ENCODE data around the gene CACNA1C. TPM values are rescaled to one million over a fixed set of nuclear protein-coding genes. Genes with fewer than 3 reads are reported as not detected.

The CACNA1C gene
- total RNA-seq, 3 donors from 2014 or later, result 2.6 to 11.8 (median 9.5) TPM

- no peaks in the 10 kb centered on the region for H3K9me3 ChIP-seq
- no peak overlapping the region for H3K4me3 ChIP-seq
- H3K27me3 ChIP-seq, result no peaks in the 10 kb centered on the region
- no peak overlapping the region for H3K27ac ChIP-seq
- intact Hi-C loops (cut with DNase I; ENCODE audit: low total_unique reads), result no loop called here
- H3K36me3 ChIP-seq, result no peaks in the 10 kb centered on the region
- TF ChIP-seq POLR2AphosphoS5 (IDR thresholded peaks at IDR 0.05) (no peak), POLR2A (IDR thresholded peaks at IDR 0.05) (no peak)
- TF ChIP-seq, protein P1, sequence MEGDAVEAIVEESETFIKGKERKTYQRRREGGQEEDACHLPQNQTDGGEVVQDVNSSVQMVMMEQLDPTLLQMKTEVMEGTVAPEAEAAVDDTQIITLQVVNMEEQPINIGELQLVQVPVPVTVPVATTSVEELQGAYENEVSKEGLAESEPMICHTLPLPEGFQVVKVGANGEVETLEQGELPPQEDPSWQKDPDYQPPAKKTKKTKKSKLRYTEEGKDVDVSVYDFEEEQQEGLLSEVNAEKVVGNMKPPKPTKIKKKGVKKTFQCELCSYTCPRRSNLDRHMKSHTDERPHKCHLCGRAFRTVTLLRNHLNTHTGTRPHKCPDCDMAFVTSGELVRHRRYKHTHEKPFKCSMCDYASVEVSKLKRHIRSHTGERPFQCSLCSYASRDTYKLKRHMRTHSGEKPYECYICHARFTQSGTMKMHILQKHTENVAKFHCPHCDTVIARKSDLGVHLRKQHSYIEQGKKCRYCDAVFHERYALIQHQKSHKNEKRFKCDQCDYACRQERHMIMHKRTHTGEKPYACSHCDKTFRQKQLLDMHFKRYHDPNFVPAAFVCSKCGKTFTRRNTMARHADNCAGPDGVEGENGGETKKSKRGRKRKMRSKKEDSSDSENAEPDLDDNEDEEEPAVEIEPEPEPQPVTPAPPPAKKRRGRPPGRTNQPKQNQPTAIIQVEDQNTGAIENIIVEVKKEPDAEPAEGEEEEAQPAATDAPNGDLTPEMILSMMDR (IDR thresholded peaks at IDR 0.05), result no peak
- H3K4me1 ChIP-seq, result no peaks in the 10 kb centered on the region
- DNase-seq (ENCODE audit: low spot score in 2 of 2), result no peak
Measured at GRCh38 chr12:2514038-2514340, 461.2 kb downstream of the CACNA1C start.

DNA sequence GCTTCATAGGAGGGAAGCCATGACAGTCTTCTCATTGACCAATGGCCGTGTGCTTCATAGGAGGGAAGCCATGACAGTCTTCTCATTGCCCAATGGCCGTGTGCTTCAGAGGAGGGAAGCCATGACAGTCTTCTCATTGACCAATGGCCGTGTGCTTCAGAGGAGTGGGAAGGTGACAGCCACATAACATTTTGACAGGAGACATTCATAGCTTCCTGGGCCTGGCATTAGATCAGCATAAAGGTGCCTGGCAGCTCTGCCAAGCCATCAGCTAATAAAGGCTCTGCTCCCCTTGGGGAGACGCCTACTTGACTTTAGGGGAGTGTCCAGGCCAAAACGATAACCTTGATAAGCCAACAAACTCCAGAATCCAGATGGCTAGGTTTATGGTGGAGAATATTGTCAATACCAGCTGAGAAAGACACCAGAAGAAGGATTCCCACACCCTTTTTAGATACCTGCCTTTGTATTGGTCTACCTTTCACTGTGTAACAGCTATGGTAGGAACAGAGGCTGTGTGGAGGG is 468.0 kb downstream of the CACNA1C start:
- TF ChIP-seq POLR2A (IDR thresholded peaks at IDR 0.05) (no peak), POLR2AphosphoS5 (IDR thresholded peaks at IDR 0.05) (no peak)
- TF ChIP-seq, protein P1 (IDR thresholded peaks at IDR 0.05), result no peak
- Histone ChIP-seq H3K4me1 (no peaks in the 10 kb centered on the region), H3K27me3 (no peaks in the 10 kb centered on the region), H3K9me3 (no peaks in the 10 kb centered on the region), H3K4me3 (no peak overlapping the region), H3K36me3 (no peaks in the 10 kb centered on the region), H3K27ac (no peak overlapping the region)
- intact Hi-C loops (cut with DNase I; ENCODE audit: low total_unique reads), result no loop called here
- DNase-seq (ENCODE audit: low spot score in 2 of 2), result no peak

- Histone ChIP-seq H3K27me3 (no peaks in the 10 kb centered on the region), H3K4me1 (no peaks in the 10 kb centered on the region), H3K4me3 (no peak overlapping the region), H3K9me3 (no peaks in the 10 kb centered on the region), H3K36me3 (no peaks in the 10 kb centered on the region), H3K27ac (no peak overlapping the region)
- TF ChIP-seq, protein P1 (IDR thresholded peaks at IDR 0.05), result no peak
- TF ChIP-seq POLR2A (IDR thresholded peaks at IDR 0.05), result no peak
- no peak for TF ChIP-seq POLR2AphosphoS5 (IDR thresholded peaks at IDR 0.05)
- intact Hi-C loops (cut with DNase I; ENCODE audit: low total_unique reads), result no loop called here
- DNase-seq (ENCODE audit: low spot score in 2 of 2), result no peak
Measured at GRCh38 chr12:2523317-2523716, 470.5 kb downstream of the CACNA1C start.

DNA sequence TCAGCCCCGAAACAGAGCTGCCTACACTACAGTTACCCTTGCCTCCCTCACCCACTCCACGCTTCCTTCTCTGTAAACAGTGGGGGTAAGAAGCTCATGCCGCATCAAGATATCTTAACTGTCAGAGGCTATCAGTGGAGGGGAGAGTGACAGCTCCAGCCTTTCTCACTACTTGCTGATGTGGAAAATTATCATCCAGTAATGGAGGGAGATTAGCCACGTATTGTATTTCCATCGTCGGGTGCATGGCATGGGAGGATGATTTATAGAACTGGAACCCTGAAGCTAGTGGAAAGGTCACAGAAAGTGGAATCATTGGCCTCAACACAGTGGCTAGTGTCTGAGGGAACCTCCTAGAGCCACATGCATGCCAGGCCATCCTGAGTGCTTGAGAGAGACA is 471.1 kb downstream of the CACNA1C start:
- TF ChIP-seq, protein P1 (IDR thresholded peaks at IDR 0.05), result no peak
- no peak for TF ChIP-seq POLR2A (IDR thresholded peaks at IDR 0.05)
- no peaks in the 10 kb centered on the region for H3K9me3 ChIP-seq
- H3K27ac ChIP-seq, result no peak overlapping the region
- no peak overlapping the region for H3K4me3 ChIP-seq
- DNase-seq (ENCODE audit: low spot score in 2 of 2), result no peak
- no peaks in the 10 kb centered on the region for H3K27me3 ChIP-seq
- intact Hi-C loops (cut with DNase I; ENCODE audit: low total_unique reads), result no loop called here
- H3K4me1 ChIP-seq, result no peaks in the 10 kb centered on the region
- H3K36me3 ChIP-seq, result no peaks in the 10 kb centered on the region

DNA sequence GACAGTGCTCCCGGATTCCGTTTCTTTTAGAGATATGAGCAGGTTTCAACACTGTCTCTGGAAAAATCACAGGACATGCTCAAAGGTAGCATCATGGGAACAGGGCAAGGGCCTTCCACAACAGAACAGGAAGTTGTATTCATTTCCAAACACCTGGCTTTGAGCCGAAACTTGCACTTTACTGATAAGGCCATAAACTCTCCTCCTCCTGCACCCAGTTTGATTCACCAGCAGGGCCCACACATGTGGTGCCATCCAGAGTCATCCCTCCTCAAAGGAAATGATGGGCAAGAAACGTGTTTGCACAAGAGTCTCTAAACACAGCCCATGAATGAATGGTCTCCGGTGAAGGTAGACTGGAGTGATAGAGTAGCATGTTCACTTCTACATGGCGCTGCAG is 473.6 kb downstream of the CACNA1C start:
- no peaks in the 10 kb centered on the region for H3K4me1 ChIP-seq
- intact Hi-C loops (cut with DNase I; ENCODE audit: low total_unique reads), result no loop called here
- no peaks in the 10 kb centered on the region for H3K36me3 ChIP-seq
- H3K4me3 ChIP-seq, result no peak overlapping the region
- H3K9me3 ChIP-seq, result no peaks in the 10 kb centered on the region
- no peaks in the 10 kb centered on the region for H3K27me3 ChIP-seq
- no peak for TF ChIP-seq POLR2A (IDR thresholded peaks at IDR 0.05)
- TF ChIP-seq, protein P1 (IDR thresholded peaks at IDR 0.05), result no peak
- no peak for TF ChIP-seq POLR2AphosphoS5 (IDR thresholded peaks at IDR 0.05)
- no peak for DNase-seq (ENCODE audit: low spot score in 2 of 2)
- no peak overlapping the region for H3K27ac ChIP-seq
